H1 (cell line): ENCODE data around the gene CUTA. TPM values are rescaled to one million over a fixed set of nuclear protein-coding genes. Genes with fewer than 3 reads are reported as not detected.

Experiments
- CTCF ChIA-PET: fragments of 300-600 bp; sonication (Branson Sonifier 250); formaldehyde crosslinking; loops from one replicate; lab custom pipeline; 2021; ENCODE audit not compliant: partially characterized antibody; lab: Charles Lee
- POLR2A ChIA-PET: fragments of 300-600 bp; sonication (Branson Sonifier 250); formaldehyde crosslinking; loops from one replicate; lab custom pipeline; 2021; ENCODE audit warnings: inconsistent platforms; ENCODE audit not compliant: partially characterized antibody; lab: Charles Lee
- DNase-seq, 2 experiments: peaks; one replicate each; pipeline versions ENCODE4 v3.0.0 to v3.0.0-alpha.2; 2010 to 2022; ENCODE audit warnings: low spot score in 2 of 2, low read depth in 1 of 2, mixed read lengths in 1 of 2
- FAIRE-seq: peaks from 2 replicates; lab custom pipeline; 2011; peaks lifted over from hg19 to GRCh38; lab: Jason Lieb, UNC
- H2AFZ ChIP-seq: 2 replicates; pipeline ENCODE4 v1.8.1; 2012; ENCODE audit warnings: low read length, inconsistent platforms
- H2AK5ac ChIP-seq: 2 replicates; pipeline ENCODE4 v1.6.1; 2013; ENCODE audit warnings: low read depth, low read length
- H2BK120ac ChIP-seq: replicated peaks from 2 replicates; pipeline ENCODE3; 2013; ENCODE audit warnings: low read depth, low read length, inconsistent platforms
- H2BK12ac ChIP-seq: 2 replicates; pipeline ENCODE4 v1.6.1; 2013; ENCODE audit warnings: low read depth, low read length
- H2BK15ac ChIP-seq: 2 replicates; pipeline ENCODE4 v1.6.1; 2013; ENCODE audit warnings: low read length
- H2BK20ac ChIP-seq: 2 replicates; pipeline ENCODE4 v1.6.1; 2013; ENCODE audit warnings: low read length
- H2BK5ac ChIP-seq: 2 replicates; pipeline ENCODE4 v1.6.1; 2013; ENCODE audit warnings: low read depth, low read length
- H3K14ac ChIP-seq: 2 replicates; pipeline ENCODE4 v1.6.1; 2013; ENCODE audit warnings: inconsistent platforms; ENCODE audit not compliant: insufficient read length
- H3K18ac ChIP-seq: 2 replicates; pipeline ENCODE4 v1.6.1; 2013; ENCODE audit warnings: low read length; ENCODE audit errors: extremely low read depth
- H3K23ac ChIP-seq: 2 replicates; pipeline ENCODE4 v1.6.1; 2013; ENCODE audit warnings: inconsistent platforms; ENCODE audit not compliant: insufficient read length
- H3K23me2 ChIP-seq: 2 replicates; pipeline ENCODE4 v1.6.1; 2013; ENCODE audit warnings: low read depth, low read length
- H3K27ac ChIP-seq: 2 replicates; pipeline ENCODE4 v1.6.1; 2011; ENCODE audit warnings: low read depth, low read length, inconsistent platforms
- H3K27me3 ChIP-seq, 4 experiments: replicated peaks in 1 of 4; 1 replicate in 1 of 4; 2 replicates in 3 of 4; pipeline versions ENCODE4 v1.6.1 to v1.8.1; 2011 to 2013; ENCODE audit warnings: low read length in 3 of 4, mild to moderate bottlenecking in 3 of 4, inconsistent platforms in 2 of 4, mixed read lengths in 2 of 4, moderate library complexity in 1 of 4; ENCODE audit not compliant: control insufficient read depth in 3 of 4, insufficient read depth in 3 of 4; ENCODE audit errors: extremely low read depth in 1 of 4
- H3K36me3 ChIP-seq, 4 experiments: 2 replicates each; pipeline versions ENCODE4 v1.6.1 to v1.8.1; 2011 to 2013; ENCODE audit warnings: mild to moderate bottlenecking in 4 of 4, low read length in 3 of 4, moderate library complexity in 2 of 4, control low read depth in 1 of 4, inconsistent platforms in 1 of 4; ENCODE audit not compliant: insufficient read depth in 4 of 4, control insufficient read depth in 2 of 4
- H3K4ac ChIP-seq: replicated peaks from 2 replicates; pipeline ENCODE3; 2013; ENCODE audit warnings: low read length, low read depth, mixed read lengths, inconsistent platforms; ENCODE audit not compliant: insufficient read length
- H3K4me1 ChIP-seq, 4 experiments: replicated peaks in 1 of 4; 1 replicate in 1 of 4; 2 replicates in 3 of 4; pipeline versions ENCODE4 v1.6.1 to v1.8.1; 2011 to 2013; ENCODE audit warnings: low read length in 3 of 4, inconsistent platforms in 2 of 4, mixed read lengths in 1 of 4; ENCODE audit not compliant: insufficient read depth in 4 of 4, control insufficient read depth in 3 of 4
- H3K4me2 ChIP-seq, 2 experiments: 2 replicates each; pipeline versions ENCODE4 v1.6.1 to v1.8.1; 2011 to 2013; ENCODE audit warnings: low read depth in 2 of 2, low read length in 2 of 2, control low read depth in 1 of 2, inconsistent platforms in 1 of 2, mild to moderate bottlenecking in 1 of 2; ENCODE audit not compliant: insufficient read depth in 1 of 2
- H3K4me3 ChIP-seq, 4 experiments: fragments of 200-600, 300-600 bp in 1 of 4; sonication (generic), shearing (Covaris generic), sonication (Bioruptor Twin) in 1 of 4; 2 replicates each; pipeline versions ENCODE4 v1.5.1 to v1.8.1; 2011 to 2016; ENCODE audit warnings: low read length in 4 of 4, low read depth in 3 of 4, control low read depth in 2 of 4, inconsistent platforms in 2 of 4, mild to moderate bottlenecking in 2 of 4, mixed read lengths in 1 of 4, moderate library complexity in 1 of 4; ENCODE audit not compliant: insufficient read depth in 2 of 4; ENCODE audit errors: extremely low read depth in 1 of 4
- H3K56ac ChIP-seq: replicated peaks from 2 replicates; pipeline ENCODE3; 2013; ENCODE audit warnings: low read depth, mild to moderate bottlenecking, mixed read lengths, low read length, inconsistent platforms; ENCODE audit not compliant: insufficient read length
- H3K79me1 ChIP-seq: 2 replicates; pipeline ENCODE4 v1.6.1; 2013; ENCODE audit warnings: low read depth, low read length, control low read depth
- H3K79me2 ChIP-seq, 2 experiments: 2 replicates each; pipeline versions ENCODE4 v1.6.1 to v1.8.1; 2012 to 2013; ENCODE audit warnings: low read length in 2 of 2, mild to moderate bottlenecking in 2 of 2, inconsistent platforms in 1 of 2; ENCODE audit not compliant: insufficient read depth in 2 of 2, control insufficient read depth in 1 of 2
- H3K9ac ChIP-seq, 4 experiments: replicated peaks in 1 of 4; 1 replicate in 1 of 4; 2 replicates in 3 of 4; pipeline versions ENCODE4 v1.6.1 to v1.8.1; 2011 to 2013; ENCODE audit warnings: low read depth in 3 of 4, low read length in 3 of 4, control low read depth in 2 of 4, mild to moderate bottlenecking in 2 of 4, moderate library complexity in 2 of 4, inconsistent platforms in 1 of 4; ENCODE audit errors: extremely low read depth in 1 of 4
- H3K9me3 ChIP-seq, 2 experiments: 2 replicates each; pipeline versions ENCODE4 v1.6.1 to v1.8.1; 2012 to 2013; ENCODE audit warnings: mild to moderate bottlenecking in 2 of 2, moderate library complexity in 2 of 2, control low read depth in 1 of 2, inconsistent platforms in 1 of 2, low read depth in 1 of 2, low read length in 1 of 2, mixed read lengths in 1 of 2; ENCODE audit not compliant: insufficient read depth in 2 of 2
- H4K20me1 ChIP-seq, 2 experiments: replicated peaks in 1 of 2; 2 replicates each; pipeline versions ENCODE3 to v1.8.1; 2011 to 2013; ENCODE audit warnings: inconsistent platforms in 2 of 2, low read length in 2 of 2, mild to moderate bottlenecking in 1 of 2; ENCODE audit not compliant: insufficient read depth in 2 of 2, control insufficient read depth in 1 of 2
- H4K5ac ChIP-seq: 2 replicates; pipeline ENCODE4 v1.6.1; 2013; ENCODE audit warnings: low read length, low read depth, mixed read lengths, inconsistent platforms; ENCODE audit not compliant: insufficient read length
- H4K8ac ChIP-seq: 2 replicates; pipeline ENCODE4 v1.8.0; 2013; ENCODE audit warnings: mild to moderate bottlenecking, moderate library complexity, low read length, inconsistent platforms; ENCODE audit not compliant: insufficient read depth; ENCODE audit errors: extremely low read depth
- H4K91ac ChIP-seq: replicated peaks from 2 replicates; pipeline ENCODE3; 2013; ENCODE audit warnings: low read length, mixed read lengths, inconsistent platforms; ENCODE audit not compliant: insufficient read length
- FOSL1 ChIP-seq: IDR thresholded peaks from 2 replicates; pipeline ENCODE4 v1.6.1; 2011; ENCODE audit warnings: mild to moderate bottlenecking, low read depth, low read length, moderate library complexity; ENCODE audit not compliant: insufficient read depth
- GABPA ChIP-seq: IDR thresholded peaks from 2 replicates; pipeline ENCODE4 v1.6.1; 2011; ENCODE audit warnings: mild to moderate bottlenecking, low read length, moderate library complexity, borderline replicate concordance; ENCODE audit not compliant: insufficient read depth
- GTF2F1 ChIP-seq: IDR thresholded peaks from 2 replicates; pipeline ENCODE4 v1.6.1; 2012; ENCODE audit warnings: low read depth, low read length, improper control_type of control experiment, borderline replicate concordance
- KDM1A ChIP-seq: fragments of 200-600, 300-600 bp; sonication (generic); IDR thresholded peaks from 2 replicates; pipeline ENCODE4 v1.7.1; 2016; ENCODE audit warnings: mild to moderate bottlenecking, low read length, borderline replicate concordance
- NRF1 ChIP-seq: IDR thresholded peaks from 2 replicates; pipeline ENCODE4 v1.6.1; 2011; ENCODE audit warnings: mild to moderate bottlenecking, low read depth, low read length, improper control_type of control experiment
- RFX5 ChIP-seq: IDR thresholded peaks from 2 replicates; pipeline ENCODE4 v1.6.1; 2011; ENCODE audit warnings: low read depth, low read length, improper control_type of control experiment, borderline replicate concordance
- SAP30 ChIP-seq: fragments of 300-600 bp; sonication (generic); IDR thresholded peaks from 2 replicates; pipeline ENCODE4 v1.7.1; 2012; ENCODE audit warnings: low read length, moderate library complexity, mild to moderate bottlenecking, inconsistent platforms; ENCODE audit not compliant: insufficient read depth, insufficient replicate concordance
- SP2 ChIP-seq: IDR thresholded peaks from 2 replicates; pipeline ENCODE4 v1.6.1; 2012; ENCODE audit warnings: mild to moderate bottlenecking, low read length, inconsistent platforms
- SUZ12 ChIP-seq: fragments of 200-600 bp; sonication (generic); IDR thresholded peaks from 2 replicates; pipeline ENCODE4 v1.6.1; 2012; ENCODE audit warnings: mild to moderate bottlenecking, inconsistent platforms, low read length, moderate library complexity, mixed read lengths
- TCF12 ChIP-seq: IDR thresholded peaks from 2 replicates; pipeline ENCODE4 v1.6.1; 2011; ENCODE audit warnings: low read depth, mild to moderate bottlenecking, low read length
- YY1 ChIP-seq: IDR thresholded peaks from 2 replicates; pipeline ENCODE4 v1.6.1; 2011; ENCODE audit warnings: low read depth, mild to moderate bottlenecking, low read length
- WGBS, 2 experiments: shearing (Covaris generic) in 1 of 2; methylation state at CpG; one replicate each; pipeline versions ENCODE4 v1.1.6 to v1.1.7; 2013 to 2015; ENCODE audit warnings: low lambda C conversion rate in 2 of 2, mixed read lengths in 2 of 2, inconsistent platforms in 1 of 2, low coverage in 1 of 2, missing lambda C conversion rate in 1 of 2; ENCODE audit not compliant: insufficient replicate concordance in 2 of 2, insufficient coverage in 1 of 2, insufficient read length in 1 of 2; ENCODE audit errors: extremely low coverage in 1 of 2, missing lambda C conversion rate in 1 of 2; 5-methylcytosine and 5-hydroxymethylcytosine counted together
- polyA plus RNA-seq, 7 experiments: library from polyadenylated mRNA; depleted of rRNA in 3 of 7; stranded (reverse) in 5 of 7; unstranded in 2 of 7; fragments of >200 nt in 5 of 7; fragments of 200-250 nt in 2 of 7; gene quantifications; 1 replicate in 5 of 7; 2 replicates in 1 of 7; 4 replicates in 1 of 7; pipeline versions ENCODE4 v1.2.1 to v1.2.3, GENCODE V29; 2011 to 2013; ENCODE audit warnings: missing spikeins in 2 of 7, mixed read lengths in 2 of 7
- total RNA-seq: library from RNA; stranded (reverse); fragmentation: NEBNext Ultra II Directional; extraction: Animal tissue kit (Norgen Biotek cat#: 25700); gene quantifications from 2 replicates; pipeline ENCODE4 v1.2.1, GENCODE V29; 2021

The CUTA gene
- total and polyA plus RNA-seq, 2 of the 8 experiments (the other 6 are each of a cell fraction or from before 2014, with no cell fraction given): 297 to 460 TPM

DNA sequence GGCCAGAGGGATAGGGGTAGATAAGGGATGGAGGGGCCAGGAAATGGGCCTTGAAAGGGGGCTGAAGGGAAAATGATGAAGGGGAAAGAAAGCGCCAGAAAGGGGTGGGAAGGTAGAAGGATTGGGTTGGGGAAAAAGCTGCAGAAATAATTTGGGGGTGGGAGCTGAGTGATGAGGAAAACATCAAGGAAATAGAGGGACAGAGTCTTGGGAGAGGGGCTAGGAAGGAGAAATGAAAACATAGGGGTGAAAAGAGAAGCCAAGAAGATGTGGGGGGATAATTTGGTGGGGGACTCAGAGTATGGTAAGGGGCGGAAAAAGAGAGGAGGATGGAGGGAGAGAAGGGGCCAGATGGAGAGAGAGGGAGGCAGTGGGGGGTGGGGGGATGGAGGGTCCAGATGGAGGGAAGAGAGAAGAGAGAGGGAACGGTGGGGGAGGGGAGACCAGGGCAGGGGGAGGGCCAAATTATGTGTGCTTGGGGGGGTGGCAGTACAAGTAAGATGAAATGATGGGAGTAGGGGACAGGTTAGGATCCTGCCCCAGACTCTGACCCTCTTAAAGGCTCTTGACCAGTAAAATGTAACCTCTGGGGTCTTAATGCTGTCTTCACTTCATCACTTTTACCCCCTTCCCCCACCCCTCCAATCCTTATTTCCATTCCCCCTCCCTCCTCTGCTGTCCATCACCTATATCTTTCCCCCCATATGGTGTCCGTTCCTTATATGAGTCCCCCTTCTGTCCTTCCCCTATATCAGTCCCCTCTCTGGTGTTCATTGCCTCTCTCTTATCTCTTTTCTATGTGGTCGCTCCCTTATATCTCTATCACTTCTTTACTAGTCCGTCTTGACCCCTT is 2.8 kb upstream of the CUTA start:
- no peak overlapping the region for H2BK120ac ChIP-seq
- peaks cover 19 to 58% of the 10 kb centered on the region in 2 experiments for H3K79me2 ChIP-seq
- no peak overlapping the region for H4K5ac ChIP-seq
- H3K4ac ChIP-seq: peak overlapping the region; percentile 27
- peaks cover 8 to 36% (median 15%) of the 10 kb centered on the region in 4 experiments for H3K4me1 ChIP-seq
- H3K79me1 ChIP-seq: peaks cover 5% of the 10 kb centered on the region; the same call in 1 of the 2 replicates
- H2AK5ac ChIP-seq: 0 out of 2 replicates have a peak overlapping the region, but pooled peaks have one; percentile 29
- WGBS, 2 experiments: 84% methylated on average over 3 of the region's 6 CpGs; no CpG with 5 or more reads in 1 of the 2 experiments
- peaks cover 30% of the 10 kb centered on the region for H3K23me2 ChIP-seq
- no peaks in the 10 kb centered on the region for H3K27me3 ChIP-seq
- no peak overlapping the region for H2BK20ac ChIP-seq
- H3K4me3 ChIP-seq: peak overlapping the region; percentile 46 to 99 (median 60)
- H2BK5ac ChIP-seq: no peak overlapping the region; the same call in 1 of the 2 replicates
- no peak overlapping the region for H4K8ac ChIP-seq
- no peak overlapping the region for H2BK12ac ChIP-seq
- H2BK15ac ChIP-seq: no peak overlapping the region
- POLR2A ChIA-PET: interaction anchor here (0.6 to 4.4 kb wide), 6 partner anchors 11 to 173 kb away, joined by 3 to 82 read pairs (median 3); no protein-coding TSS in a partner anchor
- DNase-seq (no peak), FAIRE-seq (no peak)
- peak overlapping the region in 3 of 4 experiments; percentile 9 to 79 (median 37); a peak in 4 of 7 replicates for H3K9ac ChIP-seq
- CTCF ChIA-PET: interaction anchor here (0.6 kb wide), 1 partner anchor 12 kb away, joined by 3 read pairs; no protein-coding TSS in a partner anchor
- H4K20me1 ChIP-seq: peaks cover under 1 to 8% of the 10 kb centered on the region in 2 experiments
- peaks cover under 1 to 19% (median 13%) of the 10 kb centered on the region in 4 experiments; a peak in 6 of 8 replicates for H3K36me3 ChIP-seq
- no peak overlapping the region for H2AFZ ChIP-seq
- peak overlapping the region; percentile 82 for H4K91ac ChIP-seq
- H3K56ac ChIP-seq: peak overlapping the region; percentile 44
- no peak overlapping the region for H3K23ac ChIP-seq
- H3K14ac ChIP-seq: no peak overlapping the region
- no peaks in the 10 kb centered on the region for H3K9me3 ChIP-seq
- H3K18ac ChIP-seq: peak overlapping the region; percentile 60; the same call in 1 of the 2 replicates
- peak overlapping the region; percentile 67 to 89 for H3K4me2 ChIP-seq
- peak overlapping the region; percentile 54; the same call in 1 of the 2 replicates for H3K27ac ChIP-seq
- TF ChIP-seq GABPA (no peak; the same call in 1 of the 2 replicates), KDM1A (no peak), SAP30 (no peak), NRF1 (no peak), GTF2F1 (no peak), RFX5 (no peak), FOSL1 (no peak), SUZ12 (no peak), SP2 (no peak), TCF12 (no peak), YY1 (no peak)
